PC-3 (cell line): ENCODE data around the gene MCL1. TPM values are rescaled to one million over a fixed set of nuclear protein-coding genes. Genes with fewer than 3 reads are reported as not detected.
"Not testable (repeated sequence)": the region's sequence is repeated elsewhere in the genome, so short reads cannot be mapped to it uniquely, and the experiment has no call there.

ENCODE experiments used
- ATAC-seq: fragments of 200-7000 bp; cut with Tn5 transposase; 2 replicates; pipeline ENCODE4 v1.9.1; 2020; ENCODE audit warnings: mild to moderate bottlenecking, moderate library complexity
- BruUV-seq: library from RNA; stranded (reverse); fragments of 400-500 nt; replicated peaks from 2 replicates; lab custom pipeline; 2021; lab: Mats Ljungman, UMichigan
- CTCF ChIA-PET: fragments of 300-600 bp; sonication (Branson Sonifier 250); formaldehyde crosslinking; loops from one replicate; lab custom pipeline; 2022; ENCODE audit warnings: antibody characterized with exemption; lab: Charles Lee
- POLR2A ChIA-PET: fragments of 300-600 bp; sonication (Branson Sonifier 250); formaldehyde crosslinking; loops from one replicate; lab custom pipeline; 2022; ENCODE audit warnings: antibody characterized with exemption; ENCODE audit not compliant: unreplicated experiment; lab: Charles Lee
- DNase-seq: peaks from one replicate; pipeline ENCODE4 v3.0.0-alpha.2; 2015
- H2AFZ ChIP-seq: fragments of 300-600 bp; sonication (generic); 2 replicates; pipeline ENCODE4 v1.6.0; 2016; ENCODE audit warnings: antibody characterized with exemption, low read length
- H3F3A ChIP-seq: fragments of 300-600 bp; sonication (generic); one replicate; pipeline ENCODE4 v1.6.0; 2017; ENCODE audit warnings: antibody characterized with exemption, low read length, control low read depth, mild to moderate bottlenecking; ENCODE audit not compliant: unreplicated experiment
- H3K27ac ChIP-seq: fragments of 300-600 bp; sonication (generic); 2 replicates; pipeline ENCODE4 v1.5.1; 2016; ENCODE audit warnings: mild to moderate bottlenecking, low read length
- H3K27me3 ChIP-seq: fragments of 300-600 bp; sonication (generic); 2 replicates; pipeline ENCODE4 v1.6.1; 2016; ENCODE audit warnings: low read length, mixed read lengths
- H3K36me3 ChIP-seq: fragments of 300-600 bp; sonication (generic); 2 replicates; pipeline ENCODE4 v1.6.1; 2016; ENCODE audit warnings: low read depth, mixed run types, low read length, mixed read lengths
- H3K4me1 ChIP-seq: fragments of 300-600 bp; sonication (generic); 2 replicates; pipeline ENCODE4 v1.5.1; 2016; ENCODE audit warnings: low read length; ENCODE audit not compliant: insufficient read depth
- H3K4me2 ChIP-seq: fragments of 300-600 bp; sonication (generic); 2 replicates; pipeline ENCODE4 v1.6.0; 2016; ENCODE audit warnings: low read length
- H3K4me3 ChIP-seq: fragments of 300-600 bp; sonication (generic); 2 replicates; pipeline ENCODE4 v1.5.1; 2016; ENCODE audit warnings: mild to moderate bottlenecking, low read length, mixed read lengths
- H3K79me2 ChIP-seq: fragments of 300-600 bp; sonication (generic); 2 replicates; pipeline ENCODE4 v1.6.1; 2017; ENCODE audit warnings: low read length, mixed read lengths
- H3K9ac ChIP-seq: fragments of 300-600 bp; sonication (generic); 2 replicates; pipeline ENCODE4 v1.6.0; 2016; ENCODE audit warnings: mild to moderate bottlenecking, low read length
- H3K9me2 ChIP-seq: fragments of 300-600 bp; sonication (generic); replicated peaks from 2 replicates; pipeline ENCODE4 v1.6.1; 2016; ENCODE audit warnings: mixed run types, low read length, mixed read lengths
- H3K9me3 ChIP-seq: fragments of 300-600 bp; sonication (generic); 2 replicates; pipeline ENCODE4 v1.6.1; 2016; ENCODE audit warnings: low read length, mixed read lengths
- H4K20me1 ChIP-seq: fragments of 300-600 bp; sonication (generic); 2 replicates; pipeline ENCODE4 v1.6.1; 2016; ENCODE audit warnings: low read length, mixed read lengths
- CTCF ChIP-seq: fragments of 300-600 bp; sonication (generic); conservative IDR thresholded peaks from 2 replicates; pipeline ENCODE4 v1.5.1; 2017; ENCODE audit warnings: antibody characterized with exemption, low read depth, mild to moderate bottlenecking, low read length
- EZH2 ChIP-seq: fragments of 300-600 bp; sonication (generic); IDR thresholded peaks from one replicate; pipeline ENCODE4 v1.6.1; 2017; ENCODE audit warnings: antibody characterized with exemption, mild to moderate bottlenecking, low read length; ENCODE audit not compliant: unreplicated experiment
- EZH2phosphoT487 ChIP-seq: fragments of 300-600 bp; sonication (generic); IDR thresholded peaks from 2 replicates; pipeline ENCODE4 v1.6.1; 2018; ENCODE audit warnings: mild to moderate bottlenecking, antibody characterized with exemption, low read length, borderline replicate concordance
- intact Hi-C: fragments of 100-400 bp; cut with micrococcal nuclease; formaldehyde crosslinking; loops from 2 replicates; pipeline ENCODE4 v1.9.0; 2023
- total RNA-seq: library from RNA; depleted of rRNA; stranded (reverse); fragments of >200 nt; gene quantifications from 2 replicates; pipeline ENCODE4 v1.2.3, GENCODE V29; 2014

The MCL1 gene
- total RNA-seq, 1 experiment from 2014 or later, result 285 TPM

DNA sequence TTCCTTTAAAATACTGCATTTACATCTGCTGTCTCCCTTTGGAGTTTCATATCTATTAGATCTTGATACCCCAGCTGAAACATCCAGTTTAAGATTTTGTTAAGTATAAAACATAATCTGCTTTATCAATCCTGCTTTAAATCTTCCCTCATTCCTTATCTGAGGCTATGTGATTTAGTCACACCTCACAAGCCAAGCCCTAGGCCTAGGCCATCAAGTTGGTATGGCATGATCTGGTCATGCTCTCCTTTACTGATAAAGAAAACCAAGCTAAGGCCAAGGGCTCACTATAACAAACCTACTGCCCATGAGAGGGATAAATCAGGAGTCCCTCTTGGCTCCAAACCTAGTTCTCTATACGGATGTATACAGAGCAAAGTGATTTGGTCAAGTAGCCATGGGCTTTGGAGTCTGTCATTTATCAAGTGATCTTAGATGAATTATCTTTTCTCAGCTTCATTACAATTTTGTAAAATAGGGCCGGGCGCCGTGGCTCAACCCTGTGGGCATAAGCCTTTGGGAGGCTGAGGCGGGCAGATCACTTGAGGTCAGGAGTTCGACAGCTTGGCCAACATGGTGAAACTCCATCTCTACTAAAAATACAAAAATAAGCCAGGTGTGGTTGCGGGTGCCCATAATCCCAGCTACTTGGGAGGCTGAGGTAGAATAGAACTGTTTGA, 27.2 kb upstream of the MCL1 start:
- H3K27me3 ChIP-seq, result no peaks in the 10 kb centered on the region
- no peaks in the 10 kb centered on the region for H3K9me2 ChIP-seq
- peaks cover 18% of the 10 kb centered on the region; the same call in 1 of the 2 replicates for H3K79me2 ChIP-seq
- intact Hi-C loops, result no loop called here
- H3K4me3 ChIP-seq, result no peak overlapping the region
- no peaks in the 10 kb centered on the region for H3K36me3 ChIP-seq
- TF ChIP-seq CTCF (no peak), EZH2 (no peak), EZH2phosphoT487 (no peak)
- ATAC-seq, result no peak
- POLR2A ChIA-PET, result no interaction called here
- H3K4me2 ChIP-seq, result no peak overlapping the region
- CTCF ChIA-PET, result no interaction called here
- H3K27ac ChIP-seq, result peak overlapping the region; percentile 7; the same call in 1 of the 2 replicates
- H3K4me1 ChIP-seq, result peaks cover 27% of the 10 kb centered on the region
- no peak overlapping the region for H2AFZ ChIP-seq
- no peaks in the 10 kb centered on the region for H3F3A ChIP-seq
- no peaks in the 10 kb centered on the region for H4K20me1 ChIP-seq
- no peak overlapping the region for H3K9ac ChIP-seq
- no peaks in the 10 kb centered on the region for H3K9me3 ChIP-seq
- BruUV-seq, result no TSS peak
- no peak for DNase-seq

DNA sequence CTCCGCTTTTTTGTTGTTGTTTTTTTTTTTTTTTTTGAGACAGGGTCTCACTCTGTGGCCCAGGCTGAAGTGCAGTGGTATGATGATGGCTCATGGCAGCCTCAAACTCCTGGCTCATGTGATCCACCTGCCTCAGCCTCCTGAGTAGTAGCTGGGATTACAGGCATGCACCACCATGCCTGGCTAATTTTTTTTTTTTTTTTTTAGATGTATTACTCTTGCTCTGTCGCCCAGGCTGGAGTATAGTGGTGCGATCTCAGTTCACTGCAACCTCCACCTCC, 26.0 kb upstream of the MCL1 start:
- H3K27me3 ChIP-seq, H3K4me3 ChIP-seq, H3K9me3 ChIP-seq, H2AFZ ChIP-seq, BruUV-seq, H3F3A ChIP-seq, DNase-seq, ATAC-seq, H3K36me3 ChIP-seq, H3K9me2 ChIP-seq, H4K20me1 ChIP-seq, CTCF ChIA-PET: not testable (repeated sequence)
- intact Hi-C loops, result loop anchor here (2.0 kb wide), 1 partner anchor 27 kb away; the partner anchor contains the start of gene MCL1
- Histone ChIP-seq H3K9ac (peak overlapping the region; percentile 60), H3K4me2 (peak overlapping the region; percentile 40; the same call in 1 of the 2 replicates), H3K79me2 (peaks cover 14% of the 10 kb centered on the region; the same call in 1 of the 2 replicates), H3K4me1 (peaks cover 19% of the 10 kb centered on the region), H3K27ac (peak overlapping the region; percentile 92)
- POLR2A ChIA-PET, result interaction anchor here (0.6 to 1.1 kb wide), 3 partner anchors 26 to 37 kb away, joined by 3 to 4 read pairs (median 4); partner anchors contain the start of gene MCL1

GRCh38 chr1:150604226-150604588, 24.8 kb upstream of the MCL1 start:
- ChIA-PET POLR2A (interaction anchor here (1.0 to 1.1 kb wide), 2 partner anchors 25 kb away, joined by 4 to 5 read pairs; partner anchors contain the start of gene MCL1), CTCF (no interaction called here)
- no peaks in the 10 kb centered on the region for H3K9me2 ChIP-seq
- H3K27ac ChIP-seq, result peak overlapping the region; percentile 92
- BruUV-seq, result TSS peak; percentile 88
- intact Hi-C loops, result loop anchor here (2.0 kb wide), 1 partner anchor 25 kb away; the partner anchor contains the start of gene MCL1
- H3K9ac ChIP-seq, result peak overlapping the region; percentile 70
- no peaks in the 10 kb centered on the region for H3K36me3 ChIP-seq
- H3K4me3 ChIP-seq, result no peak overlapping the region
- 0 out of 2 replicates have a peak, but pooled peaks cover 3% of the 10 kb centered on the region for H3K79me2 ChIP-seq
- no peaks in the 10 kb centered on the region for H3K9me3 ChIP-seq
- no peak overlapping the region for H2AFZ ChIP-seq
- peak overlapping the region; percentile 40 for H3K4me2 ChIP-seq
- H3K4me1 ChIP-seq, result peaks cover 19% of the 10 kb centered on the region
- DNase-seq (no peak), ATAC-seq (no peak)
- no peaks in the 10 kb centered on the region for H4K20me1 ChIP-seq
- TF ChIP-seq CTCF, result no peak
- TF ChIP-seq EZH2, result no peak
- no peaks in the 10 kb centered on the region for H3K27me3 ChIP-seq
- H3F3A ChIP-seq, result no peaks in the 10 kb centered on the region
